Measurements from ENCODE around the gene PTPRQ. TPM values are rescaled to one million over a fixed set of nuclear protein-coding genes. Genes with fewer than 3 reads are reported as not detected.
A peak's percentile ranks its signal among the peaks of the same experiment; 100 is the strongest.
"Not testable (repeated sequence)": the region's sequence is repeated elsewhere in the genome, so short reads cannot be mapped to it uniquely, and the experiment has no call there.

The PTPRQ gene, protein sequence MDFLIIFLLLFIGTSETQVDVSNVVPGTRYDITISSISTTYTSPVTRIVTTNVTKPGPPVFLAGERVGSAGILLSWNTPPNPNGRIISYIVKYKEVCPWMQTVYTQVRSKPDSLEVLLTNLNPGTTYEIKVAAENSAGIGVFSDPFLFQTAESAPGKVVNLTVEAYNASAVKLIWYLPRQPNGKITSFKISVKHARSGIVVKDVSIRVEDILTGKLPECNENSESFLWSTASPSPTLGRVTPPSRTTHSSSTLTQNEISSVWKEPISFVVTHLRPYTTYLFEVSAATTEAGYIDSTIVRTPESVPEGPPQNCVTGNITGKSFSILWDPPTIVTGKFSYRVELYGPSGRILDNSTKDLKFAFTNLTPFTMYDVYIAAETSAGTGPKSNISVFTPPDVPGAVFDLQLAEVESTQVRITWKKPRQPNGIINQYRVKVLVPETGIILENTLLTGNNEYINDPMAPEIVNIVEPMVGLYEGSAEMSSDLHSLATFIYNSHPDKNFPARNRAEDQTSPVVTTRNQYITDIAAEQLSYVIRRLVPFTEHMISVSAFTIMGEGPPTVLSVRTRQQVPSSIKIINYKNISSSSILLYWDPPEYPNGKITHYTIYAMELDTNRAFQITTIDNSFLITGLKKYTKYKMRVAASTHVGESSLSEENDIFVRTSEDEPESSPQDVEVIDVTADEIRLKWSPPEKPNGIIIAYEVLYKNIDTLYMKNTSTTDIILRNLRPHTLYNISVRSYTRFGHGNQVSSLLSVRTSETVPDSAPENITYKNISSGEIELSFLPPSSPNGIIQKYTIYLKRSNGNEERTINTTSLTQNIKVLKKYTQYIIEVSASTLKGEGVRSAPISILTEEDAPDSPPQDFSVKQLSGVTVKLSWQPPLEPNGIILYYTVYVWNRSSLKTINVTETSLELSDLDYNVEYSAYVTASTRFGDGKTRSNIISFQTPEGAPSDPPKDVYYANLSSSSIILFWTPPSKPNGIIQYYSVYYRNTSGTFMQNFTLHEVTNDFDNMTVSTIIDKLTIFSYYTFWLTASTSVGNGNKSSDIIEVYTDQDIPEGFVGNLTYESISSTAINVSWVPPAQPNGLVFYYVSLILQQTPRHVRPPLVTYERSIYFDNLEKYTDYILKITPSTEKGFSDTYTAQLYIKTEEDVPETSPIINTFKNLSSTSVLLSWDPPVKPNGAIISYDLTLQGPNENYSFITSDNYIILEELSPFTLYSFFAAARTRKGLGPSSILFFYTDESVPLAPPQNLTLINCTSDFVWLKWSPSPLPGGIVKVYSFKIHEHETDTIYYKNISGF (N-terminal part only)
- total RNA-seq, result not detected in 2 replicates

DNA sequence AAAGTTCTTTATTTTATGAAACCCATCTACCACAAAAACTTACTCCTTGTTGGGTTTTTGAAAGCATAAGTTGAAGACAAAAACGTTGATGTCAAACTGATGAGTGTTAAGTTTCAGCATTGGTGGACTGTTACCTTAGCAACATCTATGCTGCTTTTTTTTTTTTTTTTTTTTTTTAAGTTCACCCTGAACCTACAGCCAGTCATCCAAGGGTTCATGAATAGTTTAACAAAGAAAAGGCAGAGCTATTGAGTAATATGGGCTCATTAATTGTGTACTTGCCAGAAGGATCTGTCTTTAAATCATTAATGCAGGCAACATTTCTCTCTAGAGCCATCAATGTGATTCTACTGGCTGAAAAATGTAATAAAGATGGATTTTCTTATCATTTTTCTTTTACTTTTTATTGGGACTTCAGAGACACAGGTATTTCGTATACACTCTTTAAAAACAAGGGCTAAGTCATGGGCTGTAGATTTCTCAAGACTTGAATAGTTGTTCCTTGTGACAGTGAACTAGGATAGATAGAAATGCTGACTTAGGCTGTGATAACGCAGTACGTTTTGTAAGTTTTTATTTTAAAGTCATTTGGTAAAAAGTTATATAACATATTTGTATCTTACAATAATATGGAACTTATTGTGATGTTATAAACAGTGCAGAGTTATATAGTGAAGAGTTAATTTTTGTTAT, at the start of gene PTPRQ:
Gene PTPRQ, plus strand, starts transcription at position 262 of the 693 bp plus-strand sequence. Its CDS starts 111 bp downstream, at position 373.
- no peak for DNase-seq (ENCODE audit: low read depth in 2 of 2)

DNA sequence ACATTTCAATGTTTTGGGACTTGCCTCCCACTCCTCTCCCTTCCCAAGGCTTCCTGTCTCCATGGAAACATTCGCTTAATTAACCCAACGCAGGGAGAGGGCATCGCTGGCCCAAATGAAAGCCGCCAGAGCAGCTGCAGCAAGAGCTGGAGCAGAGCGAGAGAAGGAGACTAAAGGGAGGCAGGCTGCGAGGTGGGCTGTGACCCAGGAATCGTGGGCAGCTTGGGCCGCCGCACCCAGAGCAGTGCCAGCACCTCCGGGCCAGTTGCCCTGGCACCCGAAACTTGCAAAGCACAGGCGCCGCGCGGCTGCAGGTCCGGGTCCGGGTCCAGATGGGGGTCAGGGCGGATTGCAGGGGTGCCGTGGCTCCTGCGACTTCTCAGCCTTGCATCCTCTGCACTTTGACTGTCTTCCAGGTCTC, 43.5 kb upstream of the PTPRQ start:
- no peak for DNase-seq (ENCODE audit: low read depth in 2 of 2)

DNA sequence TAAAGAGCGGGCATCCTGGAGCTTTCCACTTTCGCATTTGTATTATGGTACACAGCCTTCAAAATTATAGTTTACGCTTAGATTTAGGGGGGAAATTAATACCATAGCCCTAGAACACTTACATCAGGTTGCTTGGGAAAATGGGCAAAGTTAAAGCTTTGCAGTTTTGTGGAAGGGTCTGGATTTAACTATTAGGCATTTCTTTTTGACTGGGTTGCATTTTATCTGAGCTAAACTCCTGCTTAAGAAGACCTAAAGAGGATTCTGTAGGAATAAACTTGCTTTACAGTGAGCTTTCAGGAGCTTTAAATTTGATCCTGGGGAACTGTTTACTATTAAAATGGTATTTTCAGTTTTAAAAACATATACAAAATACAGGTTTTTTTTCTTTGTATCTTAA, 42.8 kb upstream of the PTPRQ start:
- DNase-seq (ENCODE audit: low read depth in 2 of 2), result no peak

DNA sequence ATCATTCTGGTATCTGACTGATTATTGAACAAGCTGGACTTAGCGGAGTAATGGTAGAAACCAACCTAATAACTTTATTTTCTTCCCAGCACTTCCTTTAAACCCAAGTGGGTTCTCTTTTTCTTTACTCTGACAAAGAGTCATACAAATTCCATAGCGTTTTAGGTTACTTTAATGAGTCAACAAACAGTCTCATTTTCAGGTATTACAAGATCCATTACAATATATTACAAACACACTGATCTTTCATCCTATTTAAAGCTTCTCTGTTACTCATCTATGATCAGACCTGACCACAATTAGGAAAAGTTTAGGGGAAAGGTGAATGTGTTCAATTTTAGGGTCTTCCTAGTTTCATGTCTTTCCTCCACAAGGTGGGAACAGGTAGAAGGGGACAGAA, 39.4 kb upstream of the PTPRQ start:
- DNase-seq (ENCODE audit: low read depth in 2 of 2), result no peak

DNA sequence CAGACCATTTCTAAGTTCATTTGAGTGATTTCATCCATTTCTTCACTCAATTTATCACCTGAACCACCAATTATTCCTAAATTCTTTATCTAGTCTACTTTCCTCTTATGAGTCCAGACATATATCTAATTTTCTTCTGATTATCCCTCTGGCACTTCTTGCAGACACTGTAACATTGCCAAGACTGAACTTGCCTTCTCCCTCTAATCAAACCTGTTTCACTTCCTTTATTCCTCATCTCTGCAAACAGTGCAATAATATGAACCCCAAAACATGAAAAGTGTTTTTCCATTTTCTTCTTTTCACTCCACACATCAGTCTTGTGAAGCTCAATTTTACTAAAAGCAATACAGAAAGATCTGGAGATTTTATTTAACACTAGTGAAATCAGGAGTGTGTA, 37.8 kb upstream of the PTPRQ start:
- DNase-seq (ENCODE audit: low read depth in 2 of 2), result no peak

DNA sequence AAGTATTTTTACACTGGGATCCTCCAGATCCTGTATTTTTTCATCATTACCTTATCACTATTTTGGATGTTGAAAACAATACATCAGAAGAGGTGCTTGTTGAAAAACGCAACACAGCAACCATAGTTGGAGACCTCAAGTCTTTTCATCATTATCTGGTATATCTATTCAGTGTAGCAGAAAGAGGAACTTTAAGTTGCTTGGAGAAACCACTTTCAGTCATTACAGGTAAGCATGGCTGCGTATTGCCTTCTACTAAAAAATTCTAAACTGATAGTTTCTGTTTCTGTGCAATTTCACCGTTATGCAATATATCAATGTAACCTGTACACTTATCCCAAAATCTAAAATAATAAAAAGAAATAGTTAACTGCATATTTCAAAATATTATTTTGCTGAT, 32.2 kb upstream of the PTPRQ start:
- DNase-seq (ENCODE audit: low read depth in 2 of 2), result no peak

DNA sequence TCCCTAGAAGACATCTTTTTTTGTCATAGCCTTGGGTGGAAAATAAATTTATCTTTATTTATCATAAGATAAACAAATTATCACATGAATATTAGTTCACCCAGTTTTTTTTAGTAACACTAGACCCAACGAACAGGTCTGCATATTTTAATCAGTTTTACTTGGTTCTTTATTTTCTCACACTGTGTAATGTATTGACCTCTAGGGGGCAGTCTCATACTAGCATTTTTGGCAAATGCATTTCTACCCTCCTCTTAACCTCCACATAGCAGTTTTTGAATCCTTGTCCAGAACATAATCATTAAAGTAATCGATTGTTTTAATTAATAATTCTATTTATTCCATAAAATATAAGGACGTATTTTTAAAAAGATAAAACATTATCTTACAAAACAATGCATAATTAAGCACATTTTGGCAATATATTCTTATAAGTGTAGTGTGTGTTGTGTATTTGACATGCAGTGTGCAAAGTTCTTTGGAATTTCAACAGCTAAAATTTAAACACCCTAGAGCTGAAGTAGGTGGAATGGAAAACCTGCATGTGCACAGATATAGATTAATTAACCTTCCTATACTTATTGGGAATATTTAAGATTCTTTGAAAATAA, 31.6 kb upstream of the PTPRQ start:
- peak; percentile 27 to 52 for DNase-seq (ENCODE audit: low read depth in 2 of 2)

DNA sequence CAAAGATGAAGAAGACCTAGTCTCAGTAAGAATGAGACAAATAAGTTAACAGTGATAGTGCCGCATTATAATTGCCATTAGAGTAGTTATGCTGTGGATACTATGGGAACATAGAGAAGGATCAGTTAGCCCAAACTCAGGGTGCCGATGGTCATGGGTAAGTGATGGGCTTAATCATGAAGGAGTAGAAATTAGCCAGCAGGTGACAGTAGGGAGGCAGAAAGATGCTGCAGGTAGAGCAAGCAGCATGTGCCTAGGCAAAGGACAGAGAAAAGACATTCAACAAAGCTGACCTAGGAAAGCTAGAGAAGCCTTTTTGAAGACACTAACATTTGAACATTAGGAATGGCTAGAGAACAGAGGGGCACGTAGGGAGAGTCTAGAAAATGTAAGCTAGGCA, 30.6 kb upstream of the PTPRQ start:
- DNase-seq (ENCODE audit: low read depth in 2 of 2), result no peak

DNA sequence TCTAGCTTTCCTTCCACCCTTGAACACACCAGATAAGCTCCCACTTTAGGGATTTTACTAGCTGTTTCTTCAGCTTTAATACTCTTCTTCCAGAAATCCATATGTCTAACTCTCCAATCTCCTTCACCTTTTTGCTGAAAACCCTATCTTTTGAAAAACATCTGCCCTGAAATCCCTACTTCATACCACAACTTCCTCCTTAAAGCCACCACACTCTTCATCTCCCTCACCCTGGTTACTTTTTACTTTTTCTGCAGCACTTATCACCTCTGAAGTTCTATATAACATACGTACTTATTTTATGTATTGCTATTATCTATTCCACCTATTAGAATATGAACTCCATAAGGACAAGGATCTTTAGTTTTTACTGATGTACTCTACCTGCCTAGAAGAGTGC, 28.6 kb upstream of the PTPRQ start:
- no peak for DNase-seq (ENCODE audit: low read depth in 2 of 2)

DNA sequence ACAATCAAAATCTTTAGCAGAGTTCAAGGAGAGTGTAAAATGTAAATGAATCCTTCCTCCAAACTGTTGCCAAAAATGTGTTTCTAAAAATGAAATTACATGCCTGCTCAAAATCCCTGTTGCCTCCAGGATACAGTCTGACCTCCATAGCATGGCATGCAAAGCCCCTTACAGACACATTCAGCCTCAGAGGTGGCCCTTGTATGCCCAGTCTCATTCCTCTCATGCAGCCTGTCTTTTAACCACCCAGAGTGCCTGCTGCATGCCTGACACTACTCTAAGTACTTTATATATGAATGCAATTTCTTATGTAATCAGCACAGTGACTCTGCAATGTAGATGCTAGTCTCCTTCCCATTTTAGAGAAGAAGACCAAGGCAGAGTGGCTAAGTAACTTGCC, 24.4 kb upstream of the PTPRQ start:
- DNase-seq (ENCODE audit: low read depth in 2 of 2), result no peak

DNA sequence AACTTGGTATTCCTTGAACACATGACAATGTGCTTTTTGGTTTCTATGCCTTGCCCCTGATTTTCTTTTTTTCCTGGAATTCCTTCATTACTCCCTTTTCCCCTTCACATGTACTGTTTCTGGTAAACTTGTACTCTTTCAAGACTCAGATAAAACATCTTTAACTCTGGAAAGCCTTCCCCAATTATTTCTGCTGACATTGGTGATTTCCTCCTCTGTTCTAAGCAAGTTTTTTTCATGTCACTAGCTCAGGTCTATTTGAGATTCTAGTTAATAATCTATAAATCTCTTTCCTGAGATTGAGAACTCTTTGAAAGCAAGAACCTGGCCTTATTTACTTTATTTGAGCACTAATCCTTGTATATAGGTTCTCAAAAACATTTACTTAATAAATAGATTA, 24.0 kb upstream of the PTPRQ start:
- no peak for DNase-seq (ENCODE audit: low read depth in 2 of 2)

DNA sequence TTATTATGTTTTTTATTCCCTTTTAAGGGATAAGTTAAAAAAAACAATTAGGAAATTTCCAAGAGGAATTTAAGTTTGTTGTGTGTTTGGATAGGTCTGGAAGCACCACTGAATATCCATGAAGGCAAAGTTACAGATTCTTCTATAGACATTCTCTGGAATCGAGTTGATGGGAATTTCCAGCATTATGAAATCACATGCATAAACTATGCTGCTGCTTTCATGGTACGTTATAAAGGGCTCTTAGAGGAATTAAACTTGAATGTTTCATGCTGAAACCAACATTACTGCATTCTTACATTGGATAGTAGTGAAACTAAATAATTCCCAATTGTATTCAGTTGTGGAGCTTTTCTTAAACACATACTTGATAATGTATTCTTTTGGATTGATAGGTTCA, 21.5 kb upstream of the PTPRQ start:
- no peak for DNase-seq (ENCODE audit: low read depth in 2 of 2)

DNA sequence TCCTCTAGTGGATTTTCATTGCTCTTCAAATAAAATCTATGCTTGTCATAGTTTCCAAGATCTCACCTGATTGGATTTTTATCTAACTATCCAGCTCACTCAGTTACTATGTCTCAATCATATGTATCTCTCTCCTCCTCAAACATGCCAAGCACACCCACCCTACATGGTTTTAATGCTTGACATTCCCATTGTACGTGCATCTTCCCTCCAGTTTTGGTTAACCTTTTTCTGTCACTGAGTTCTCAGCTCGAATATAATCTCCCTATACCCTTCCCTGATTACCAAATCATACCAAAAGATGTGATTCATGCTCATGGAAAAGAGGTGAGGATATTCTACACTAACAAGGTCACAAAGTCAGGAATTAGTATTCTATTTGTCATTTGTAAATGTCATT, 12.0 kb upstream of the PTPRQ start:
- DNase-seq (ENCODE audit: low read depth in 2 of 2), result no peak

DNA sequence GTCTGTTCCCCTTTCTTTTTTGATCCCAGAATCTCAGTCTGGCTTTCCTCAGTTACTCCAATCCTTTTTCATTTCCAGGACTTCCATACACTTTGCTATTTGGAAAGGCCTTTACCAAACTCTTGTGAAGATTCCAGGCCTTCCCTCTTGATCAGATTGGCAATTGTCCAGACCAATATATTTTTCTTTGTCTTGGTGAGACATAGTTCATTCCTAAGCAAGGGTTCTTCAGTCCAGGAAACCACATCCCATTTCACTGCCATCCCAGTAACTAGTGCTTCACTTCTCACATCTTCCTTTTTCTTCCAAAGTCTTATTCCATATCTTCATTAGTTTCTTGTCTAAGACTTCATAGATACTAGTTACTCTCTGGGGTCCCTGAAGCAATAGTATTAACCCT, 2.1 kb upstream of the PTPRQ start:
- no peak for DNase-seq (ENCODE audit: low read depth in 2 of 2)

DNA sequence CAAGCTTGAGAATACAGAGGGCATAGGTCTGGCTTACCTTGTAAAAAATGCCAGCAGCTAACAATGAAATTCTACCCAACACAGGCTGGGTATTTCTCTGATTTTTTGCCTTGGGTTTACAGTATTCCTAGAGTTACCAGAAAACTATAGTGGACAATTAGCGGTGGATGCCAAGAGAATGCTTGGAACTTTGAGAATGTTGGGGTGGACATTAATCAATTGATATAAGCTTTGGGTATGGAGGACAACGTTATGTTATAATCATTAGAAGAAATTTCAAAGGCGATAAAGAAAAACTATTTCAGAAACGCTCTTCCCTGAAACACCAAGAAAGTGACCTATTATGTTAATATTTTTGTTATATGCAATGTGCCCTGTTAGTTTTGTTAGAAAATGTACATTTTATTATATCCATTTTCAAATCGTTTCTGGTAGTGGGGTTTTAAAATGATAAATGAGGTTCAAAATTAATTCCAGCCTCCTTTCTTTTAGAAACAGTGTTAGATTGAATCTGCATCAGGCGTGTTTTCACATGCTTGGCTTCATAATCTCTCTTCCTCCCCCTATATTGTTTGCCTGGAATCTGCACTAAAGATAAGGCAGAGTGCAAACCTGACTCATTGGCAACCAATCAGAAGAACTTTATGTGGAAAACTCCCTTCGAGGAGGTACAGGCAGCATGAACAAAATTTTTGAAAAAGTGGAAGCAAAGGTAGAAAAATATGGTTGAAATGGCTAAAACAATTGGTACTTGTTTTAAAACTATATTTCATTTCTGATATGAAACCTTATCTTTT, 1.4 kb upstream of the PTPRQ start:
- DNase-seq (ENCODE audit: low read depth in 2 of 2), result peak in 1 of 2 donors; percentile 23

DNA sequence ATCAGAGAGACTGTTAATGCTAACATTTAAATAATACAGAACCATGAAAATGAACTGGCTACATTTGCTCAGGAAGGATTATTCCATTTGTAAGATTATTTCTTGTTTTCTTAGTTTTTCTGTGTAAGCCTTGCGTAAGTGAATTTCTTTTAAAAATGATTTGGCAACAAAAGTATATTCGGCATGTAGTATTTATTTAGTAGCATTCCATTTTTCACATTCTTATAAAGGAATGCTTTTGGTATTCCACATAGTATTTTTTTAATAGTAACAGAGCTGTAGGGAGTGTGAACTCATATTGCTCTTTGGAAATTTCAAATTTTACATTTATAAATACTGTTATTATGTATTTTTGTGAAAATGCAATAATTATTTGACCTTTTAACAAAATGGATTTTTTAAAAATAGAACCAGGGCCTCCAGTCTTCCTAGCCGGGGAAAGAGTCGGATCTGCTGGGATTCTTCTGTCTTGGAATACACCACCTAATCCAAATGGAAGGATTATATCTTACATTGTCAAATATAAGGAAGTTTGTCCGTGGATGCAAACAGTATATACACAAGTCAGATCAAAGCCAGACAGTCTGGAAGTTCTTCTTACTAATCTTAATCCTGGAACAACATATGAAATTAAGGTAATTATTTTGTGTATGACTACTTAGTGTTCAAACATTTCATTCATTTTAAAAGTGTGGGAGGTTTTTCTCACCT, 1.2 kb downstream of the PTPRQ start:
- no peak for DNase-seq (ENCODE audit: low read depth in 2 of 2)

DNA sequence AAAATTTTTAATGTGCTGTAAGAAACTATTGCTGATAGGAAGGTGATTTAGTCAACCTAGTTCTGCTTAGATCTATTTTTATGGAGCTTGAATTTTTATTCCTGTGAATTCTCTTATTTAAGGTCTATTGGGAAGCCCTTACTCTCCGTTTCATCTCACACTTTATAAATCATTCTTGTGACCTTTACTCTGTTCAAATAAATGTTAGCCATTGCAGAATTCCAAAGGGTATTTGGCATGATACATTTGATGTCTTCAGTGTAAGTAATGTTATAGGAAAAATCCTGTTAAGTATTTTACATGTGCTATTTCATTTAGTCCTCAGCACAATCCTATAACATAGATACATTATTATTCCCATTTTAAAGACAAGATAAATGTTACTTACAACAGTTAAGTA, 12.5 kb downstream of the PTPRQ start:
- DNase-seq (ENCODE audit: low read depth in 2 of 2), result no peak

DNA sequence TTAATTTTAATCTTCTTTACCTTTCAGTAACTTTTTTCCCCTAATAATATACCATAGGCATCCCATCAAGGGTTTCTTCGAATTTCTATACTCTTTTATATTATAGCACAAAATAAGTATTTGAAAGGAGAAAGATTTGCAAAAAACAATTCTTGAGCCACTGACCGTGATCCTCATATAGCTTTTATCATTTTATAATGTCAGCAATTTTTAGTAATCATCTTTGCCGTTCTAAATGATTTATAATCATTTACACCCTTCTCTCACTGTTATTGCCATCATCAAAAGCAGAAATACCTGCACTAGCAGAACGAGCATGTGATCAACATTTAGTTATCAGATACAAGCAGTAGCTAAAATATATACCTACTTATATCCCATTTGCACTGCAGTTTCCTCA, 16.9 kb downstream of the PTPRQ start:
- no peak for DNase-seq (ENCODE audit: low read depth in 2 of 2)

DNA sequence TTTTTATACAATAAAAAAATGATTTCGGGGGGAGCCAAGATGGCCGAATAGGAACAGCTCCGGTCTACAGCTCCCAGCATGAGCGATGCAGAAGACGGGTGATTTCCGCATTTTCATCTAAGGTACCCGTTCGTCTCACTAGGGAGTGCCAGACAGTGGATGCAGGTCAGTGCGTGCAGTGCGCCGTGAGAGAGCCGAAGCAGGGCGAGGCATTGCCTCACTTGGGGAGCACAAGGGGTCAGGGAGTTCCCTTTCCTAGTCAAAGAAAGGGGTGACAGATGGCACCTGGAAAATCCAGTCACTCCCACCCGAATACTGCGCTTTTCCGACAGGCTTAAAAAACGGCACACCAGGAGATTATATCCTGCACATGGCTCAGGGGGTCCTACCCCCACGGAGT, 17.8 kb downstream of the PTPRQ start:
- not testable (repeated sequence) for DNase-seq (ENCODE audit: low read depth in 2 of 2)

Data from dermis microvascular lymphatic vessel endothelial cell (primary cell).